Measurements from ENCODE around the gene LCE1F. TPM values are rescaled to one million over a fixed set of nuclear protein-coding genes. Genes with fewer than 3 reads are reported as not detected.

LCE1F gene
- total and polyA plus RNA-seq, 7 donors: not detected

GRCh38 chr1:152817309-152817708, 42.4 kb downstream of the LCE1F start:
- intact Hi-C loops (cut with DNase I): no loop called here
- no peak for ATAC-seq
- 82 to 85% (median 83%) methylated on average over 6 of the region's 6 CpGs for WGBS, 3 donors

GRCh38 chr1:152823294-152823693, 48.4 kb downstream of the LCE1F start:
- intact Hi-C loops (cut with DNase I): no loop called here
- H3K4me1 ChIP-seq: no peaks in the 10 kb centered on the region
- H3K4me3 ChIP-seq: no peak overlapping the region
- DNase-seq (no peak), ATAC-seq (no peak)
- 35 to 40% (median 39%) methylated on average over 5 of the region's 5 CpGs for WGBS, 3 donors
- no peak overlapping the region for H3K27ac ChIP-seq
- H3K36me3 ChIP-seq (ENCODE audit: insufficient read depth in 1 of 2, low read depth in 1 of 2): no peaks in the 10 kb centered on the region
- no peak for TF ChIP-seq CTCF (IDR thresholded peaks at IDR 0.05)
- H3K9me3 ChIP-seq: no peaks in the 10 kb centered on the region
- H3K27me3 ChIP-seq (ENCODE audit: insufficient read depth in 3 of 3, low read length in 2 of 3): no peaks in the 10 kb centered on the region

More at GRCh38 chr1:152817309-152817708, 42.4 kb downstream of the LCE1F start:
- Histone ChIP-seq H3K27me3 (ENCODE audit: insufficient read depth in 3 of 3, low read length in 2 of 3) (no peaks in the 10 kb centered on the region), H3K4me1 (no peaks in the 10 kb centered on the region), H3K9me3 (no peaks in the 10 kb centered on the region), H3K27ac (no peak overlapping the region), H3K4me3 (no peak overlapping the region), H3K36me3 (ENCODE audit: insufficient read depth in 1 of 2, low read depth in 1 of 2) (no peaks in the 10 kb centered on the region)
- TF ChIP-seq CTCF (IDR thresholded peaks at IDR 0.05): no peak
- no peak for DNase-seq

GRCh38 chr1:152824964-152825363, 50.0 kb downstream of the LCE1F start:
- no peaks in the 10 kb centered on the region for H3K4me1 ChIP-seq
- no peak for ATAC-seq
- no peak for TF ChIP-seq CTCF (IDR thresholded peaks at IDR 0.05)
- no peaks in the 10 kb centered on the region for H3K36me3 ChIP-seq (ENCODE audit: insufficient read depth in 1 of 2, low read depth in 1 of 2)
- no peaks in the 10 kb centered on the region for H3K27me3 ChIP-seq (ENCODE audit: insufficient read depth in 3 of 3, low read length in 2 of 3)
- no peak overlapping the region for H3K4me3 ChIP-seq
- H3K27ac ChIP-seq: no peak overlapping the region
- H3K9me3 ChIP-seq: no peaks in the 10 kb centered on the region
- DNase-seq: no peak
- intact Hi-C loops (cut with DNase I): no loop called here

Other genes starting within 250 kb of the LCE1F start
- not detected for gene LCE3E, start 208.4 kb upstream of the LCE1F start, total RNA-seq
- not detected for gene LCE3E, start 208.4 kb upstream of the LCE1F start, polyA plus RNA-seq
- gene LCE3D, start 194.6 kb upstream of the LCE1F start, total RNA-seq: not detected
- not detected for gene LCE3D, start 194.6 kb upstream of the LCE1F start, polyA plus RNA-seq
- gene LCE3C, start 174.9 kb upstream of the LCE1F start, total RNA-seq: not detected
- gene LCE3C, start 174.9 kb upstream of the LCE1F start, polyA plus RNA-seq: not detected
- gene LCE3B, start 161.3 kb upstream of the LCE1F start, total RNA-seq: not detected
- gene LCE3B, start 161.3 kb upstream of the LCE1F start, polyA plus RNA-seq: not detected
- gene LCE3A, start 152.0 kb upstream of the LCE1F start, total RNA-seq: not detected
- gene LCE3A, start 152.0 kb upstream of the LCE1F start, polyA plus RNA-seq: not detected
- gene LCE2D, start 111.8 kb upstream of the LCE1F start, total RNA-seq: not detected
- not detected for gene LCE2D, start 111.8 kb upstream of the LCE1F start, polyA plus RNA-seq
- not detected for gene LCE2C, start 99.9 kb upstream of the LCE1F start, total RNA-seq
- gene LCE2C, start 99.9 kb upstream of the LCE1F start, polyA plus RNA-seq: not detected
- not detected for gene LCE2B, start 89.0 kb upstream of the LCE1F start, total RNA-seq
- not detected for gene LCE2B, start 89.0 kb upstream of the LCE1F start, polyA plus RNA-seq
- not detected for gene LCE2A, start 76.8 kb upstream of the LCE1F start, total RNA-seq
- not detected for gene LCE2A, start 76.8 kb upstream of the LCE1F start, polyA plus RNA-seq
- not detected for gene LCE4A, start 67.0 kb upstream of the LCE1F start, total RNA-seq
- not detected for gene LCE4A, start 67.0 kb upstream of the LCE1F start, polyA plus RNA-seq
- gene KPRP, start 17.1 kb upstream of the LCE1F start, total RNA-seq: under 1 TPM in 1 of 4 donors, not detected in 3; 0.17 TPM
- gene KPRP, start 17.1 kb upstream of the LCE1F start, polyA plus RNA-seq: not detected
- gene LCE1E, start 11.1 kb downstream of the LCE1F start, total RNA-seq: not detected
- not detected for gene LCE1E, start 11.1 kb downstream of the LCE1F start, polyA plus RNA-seq
- not detected for gene LCE1D, start 21.6 kb downstream of the LCE1F start, total RNA-seq
- gene LCE1D, start 21.6 kb downstream of the LCE1F start, polyA plus RNA-seq: not detected
- not detected for gene LCE1C, start 31.5 kb downstream of the LCE1F start, total RNA-seq
- not detected for gene LCE1C, start 31.5 kb downstream of the LCE1F start, polyA plus RNA-seq
- not detected for gene LCE1B, start 36.8 kb downstream of the LCE1F start, total RNA-seq
- not detected for gene LCE1B, start 36.8 kb downstream of the LCE1F start, polyA plus RNA-seq
- gene LCE1A, start 52.3 kb downstream of the LCE1F start, total RNA-seq: not detected
- gene LCE1A, start 52.3 kb downstream of the LCE1F start, polyA plus RNA-seq: not detected
- gene LCE6A, start 67.7 kb downstream of the LCE1F start, total RNA-seq: not detected
- gene LCE6A, start 67.7 kb downstream of the LCE1F start, polyA plus RNA-seq: not detected
- gene LCE7A, start 84.9 kb downstream of the LCE1F start, total RNA-seq: not detected
- not detected for gene LCE7A, start 84.9 kb downstream of the LCE1F start, polyA plus RNA-seq
- not detected for gene SMCP, start 103.2 kb downstream of the LCE1F start, total RNA-seq
- gene SMCP, start 103.2 kb downstream of the LCE1F start, polyA plus RNA-seq: not detected
- not detected for gene IVL, start 133.4 kb downstream of the LCE1F start, total RNA-seq
- gene IVL, start 133.4 kb downstream of the LCE1F start, polyA plus RNA-seq: under 1 TPM in 1 of 3 donors, not detected in 2; 0.04 TPM
- not detected for gene SPRR5, start 172.1 kb downstream of the LCE1F start, total RNA-seq
- gene SPRR5, start 172.1 kb downstream of the LCE1F start, polyA plus RNA-seq: not detected
- not detected for gene SPRR4, start 195.5 kb downstream of the LCE1F start, total RNA-seq
- not detected for gene SPRR4, start 195.5 kb downstream of the LCE1F start, polyA plus RNA-seq
- gene SPRR1A, start 208.9 kb downstream of the LCE1F start, total RNA-seq: not detected
- not detected for gene SPRR1A, start 208.9 kb downstream of the LCE1F start, polyA plus RNA-seq
- 1 to 10 TPM in 1 of 4 donors, under 1 TPM in 1, not detected in 2; 0.32 to 1.1 TPM for gene SPRR3, start 226.6 kb downstream of the LCE1F start, total RNA-seq
- 1 to 10 TPM in 1 of 3 donors, under 1 TPM in 1, not detected in 1; 0.82 to 1.2 TPM for gene SPRR3, start 226.6 kb downstream of the LCE1F start, polyA plus RNA-seq

Measured in psoas muscle (tissue), 8 donors.